Endothelial cell of umbilical vein (primary cell): ENCODE data around the gene NHERF2. TPM values are rescaled to one million over a fixed set of nuclear protein-coding genes. Genes with fewer than 3 reads are reported as not detected.

Source experiments
- BruUV-seq: library from RNA; stranded (reverse); fragments of 400-500 nt; replicated peaks from 2 replicates; lab custom pipeline; 2021; lab: Mats Ljungman, UMichigan
- CTCF ChIA-PET: fragments of 300-600, 350-600 bp; sonication (Branson Sonifier 250); formaldehyde crosslinking; loops from one replicate; lab custom pipeline; 2021; ENCODE audit warnings: antibody characterized with exemption, inconsistent platforms; lab: Charles Lee
- POLR2A ChIA-PET: fragments of 300-600, 350-600 bp; sonication (Branson Sonifier 250); formaldehyde crosslinking; loops from one replicate; lab custom pipeline; 2021; ENCODE audit warnings: antibody characterized with exemption, inconsistent platforms; lab: Charles Lee
- DNase-seq: peaks from one replicate; pipeline ENCODE4 v3.0.0-alpha.2; 2011; ENCODE audit warnings: low read depth, low spot score
- FAIRE-seq: peaks from 2 replicates; lab custom pipeline; 2011; peaks lifted over from hg19 to GRCh38; lab: Jason Lieb, UNC
- H2AFZ ChIP-seq: 2 replicates; pipeline ENCODE4 v1.6.0; 2012; ENCODE audit warnings: low read depth, low read length, control low read depth, inconsistent platforms
- H3K27ac ChIP-seq: 2 replicates; pipeline ENCODE4 v1.5.1; 2011; ENCODE audit warnings: low read depth, mild to moderate bottlenecking, control low read depth, low read length, moderate library complexity; ENCODE audit not compliant: insufficient read depth
- H3K27me3 ChIP-seq, 2 experiments: 2 replicates each; pipeline versions ENCODE4 v1.6.0 to v1.6.1; 2011; ENCODE audit warnings: low read length in 2 of 2, mixed read lengths in 1 of 2; ENCODE audit not compliant: control insufficient read depth in 2 of 2, insufficient read depth in 2 of 2
- H3K36me3 ChIP-seq, 2 experiments: 2 replicates in 1 of 2; 3 replicates in 1 of 2; pipeline ENCODE4 v1.5.1; 2011; ENCODE audit warnings: low read length in 2 of 2, mild to moderate bottlenecking in 1 of 2, moderate library complexity in 1 of 2; ENCODE audit not compliant: control insufficient read depth in 2 of 2, insufficient read depth in 2 of 2; ENCODE audit errors: extremely low read depth in 1 of 2
- H3K4me1 ChIP-seq: 3 replicates; pipeline ENCODE4 v1.5.1; 2011; ENCODE audit warnings: mild to moderate bottlenecking, low read length; ENCODE audit not compliant: control insufficient read depth, insufficient read depth; ENCODE audit errors: extremely low read depth
- H3K4me2 ChIP-seq: 2 replicates; pipeline ENCODE4 v1.6.1; 2011; ENCODE audit warnings: low read length, control low read depth, mixed read lengths; ENCODE audit not compliant: insufficient read depth
- H3K4me3 ChIP-seq, 3 experiments: fragments of 200-600 bp in 1 of 3; sonication (generic), shearing (Covaris generic) in 1 of 3; replicated peaks in 1 of 3; 2 replicates each; pipeline ENCODE4 v1.5.1; 2011 to 2016; ENCODE audit warnings: control low read depth in 3 of 3, low read length in 3 of 3, mild to moderate bottlenecking in 2 of 3, inconsistent platforms in 1 of 3, low read depth in 1 of 3, moderate library complexity in 1 of 3; ENCODE audit not compliant: insufficient read depth in 1 of 3
- H3K79me2 ChIP-seq: 2 replicates; pipeline ENCODE4 v1.6.0; 2012; ENCODE audit warnings: low read length, inconsistent platforms; ENCODE audit not compliant: control insufficient read depth, insufficient read depth
- H3K9ac ChIP-seq: replicated peaks from 2 replicates; pipeline ENCODE3; 2011; ENCODE audit warnings: low read length, control low read depth; ENCODE audit not compliant: insufficient read depth; ENCODE audit errors: extremely low read depth
- H3K9me1 ChIP-seq: replicated peaks from 3 replicates; pipeline ENCODE4 v1.6.0; 2011; ENCODE audit warnings: mild to moderate bottlenecking, low read length; ENCODE audit not compliant: control insufficient read depth, insufficient read depth; ENCODE audit errors: extremely low read depth
- H3K9me3 ChIP-seq: replicated peaks from 2 replicates; pipeline ENCODE4 v1.5.1; 2012; ENCODE audit warnings: low read length, inconsistent platforms; ENCODE audit not compliant: control insufficient read depth, insufficient read depth
- H4K20me1 ChIP-seq: replicated peaks from 2 replicates; pipeline ENCODE3; 2011; ENCODE audit warnings: mild to moderate bottlenecking, low read length; ENCODE audit not compliant: control insufficient read depth, insufficient read depth; ENCODE audit errors: extremely low read depth
- CTCF ChIP-seq, 2 donors: IDR thresholded peaks; 1 replicate in 1 of 2; 2 replicates in 1 of 2; pipeline ENCODE4 v1.5.1; 2011; ENCODE audit warnings: low read length in 2 of 2, mild to moderate bottlenecking in 2 of 2, moderate library complexity in 2 of 2, control low read depth in 1 of 2, inconsistent platforms in 1 of 2, low read depth in 1 of 2; ENCODE audit not compliant: insufficient read depth in 1 of 2; ENCODE audit errors: extremely low read depth in 1 of 2
- EZH2 ChIP-seq: IDR thresholded peaks from 2 replicates; pipeline ENCODE4 v1.6.1; 2012; ENCODE audit warnings: borderline replicate concordance, low read depth, mild to moderate bottlenecking, moderate library complexity, low read length, inconsistent platforms; ENCODE audit not compliant: severe bottlenecking
- FOS ChIP-seq: IDR thresholded peaks from 2 replicates; pipeline ENCODE4 v1.6.1; 2011; ENCODE audit warnings: mild to moderate bottlenecking, low read length, moderate library complexity, borderline replicate concordance; ENCODE audit not compliant: insufficient read depth
- GATA2 ChIP-seq: IDR thresholded peaks from 2 replicates; pipeline ENCODE4 v1.7.0; 2011; ENCODE audit warnings: low read depth, mild to moderate bottlenecking, moderate library complexity, mixed read lengths, low read length; ENCODE audit not compliant: insufficient read length, insufficient read depth
- JUN ChIP-seq: IDR thresholded peaks from 2 replicates; pipeline ENCODE4 v1.6.1; 2011; ENCODE audit warnings: borderline replicate concordance, low read depth; ENCODE audit not compliant: insufficient read length, insufficient read depth
- MAX ChIP-seq: IDR thresholded peaks from 2 replicates; pipeline ENCODE4 v1.6.1; 2011; ENCODE audit not compliant: insufficient read depth, insufficient read length
- MYC ChIP-seq: IDR thresholded peaks from one replicate; pipeline ENCODE4 v1.6.1; 2011; ENCODE audit warnings: mild to moderate bottlenecking, low read depth, low read length
- POLR2A ChIP-seq: IDR thresholded peaks from 2 replicates; pipeline ENCODE4 v1.6.1; 2012; ENCODE audit warnings: low read depth, mild to moderate bottlenecking, control low read depth, low read length
- POLR2AphosphoS5 ChIP-seq: IDR thresholded peaks from 2 replicates; pipeline ENCODE4 v1.6.1; 2012; ENCODE audit warnings: low read depth, mild to moderate bottlenecking, control low read depth, low read length, moderate library complexity; ENCODE audit not compliant: insufficient read depth
- dilution Hi-C: fragments of 300-500 bp; cut with MboI; formaldehyde crosslinking; loops from one replicate; pipeline ENCODE4 v1.15.0; 2019; ENCODE audit warnings: low sequenced_read_pairs; ENCODE audit not compliant: extremely low pct_ligation_motif_present
- intact Hi-C: fragments of 100-400 bp; cut with micrococcal nuclease; formaldehyde crosslinking; loops from one replicate; pipeline ENCODE4 v1.10.0; 2022
- polyA plus RNA-seq, 4 experiments: library from polyadenylated mRNA; depleted of rRNA in 3 of 4; stranded (reverse) in 3 of 4; unstranded in 1 of 4; fragments of >200 nt; gene quantifications; 2 replicates each; pipeline versions ENCODE4 v1.2.1 to v1.2.3, GENCODE V29; 2011 to 2012; ENCODE audit warnings: missing spikeins in 1 of 4
- total RNA-seq: library from RNA; stranded (reverse); gene quantifications from 2 replicates; pipeline ENCODE4 v1.2.3, GENCODE V29; 2021

The NHERF2 gene
- total and polyA plus RNA-seq, 2 donors (not counting 3 experiments of a cell fraction or from before 2014, with no cell fraction given): 65.2 to 71.2 TPM

GRCh38 chr16:2008631-2009163 lies 18.0 kb upstream of the NHERF2 start:
- H3K27ac ChIP-seq: peak overlapping the region; percentile 82
- peak overlapping the region; percentile 92 for H3K4me2 ChIP-seq
- POLR2A ChIA-PET: interaction anchor here (0.6 to 1.0 kb wide), 2 partner anchors 14 to 138 kb away, joined by 3 to 4 read pairs; no protein-coding TSS in a partner anchor
- peak overlapping the region; percentile 89 for H3K9ac ChIP-seq
- peak overlapping the region; percentile 71 to 76 (median 72) for H3K4me3 ChIP-seq
- CTCF ChIA-PET: interaction anchor here (1.4 to 2.7 kb wide), 3 partner anchors 14 to 147 kb away, joined by 3 to 28 read pairs (median 10); partner anchors contain the start of gene TRAF7
- H3K36me3 ChIP-seq: no peaks in the 10 kb centered on the region
- peak; percentile 36 for DNase-seq
- no peaks in the 10 kb centered on the region for H4K20me1 ChIP-seq
- no TSS peak for BruUV-seq
- intact Hi-C loops: loop anchor here (1.0 to 2.0 kb wide), 2 partner anchors 44 to 147 kb away; partner anchors contain the start of genes RPS2 and TRAF7
- dilution Hi-C loops: no loop called here
- H3K79me2 ChIP-seq: peaks cover 60% of the 10 kb centered on the region
- H3K9me3 ChIP-seq: no peaks in the 10 kb centered on the region
- H3K9me1 ChIP-seq: no peaks in the 10 kb centered on the region
- TF ChIP-seq EZH2 (no peak), CTCF (IDR thresholded peaks at IDR 0.05; ENCODE audit: extremely low read depth in 1 of 2, insufficient read depth in 1 of 2, low read depth in 1 of 2, low read length in 2 of 2) (no peak), GATA2 (no peak), MYC (no peak), JUN (no peak), MAX (no peak), POLR2AphosphoS5 (no peak), FOS (no peak), POLR2A (no peak)
- no peaks in the 10 kb centered on the region for H3K27me3 ChIP-seq
- peak; percentile 56 for FAIRE-seq
- H2AFZ ChIP-seq: no peak overlapping the region
- H3K4me1 ChIP-seq: peaks cover 48% of the 10 kb centered on the region
